GM19099 (cell line): ENCODE measurements around the gene S1PR4.

Experiments used
- POLR2A ChIP-seq: IDR thresholded peaks from 3 replicates; pipeline ENCODE4 v1.6.1; 2011; ENCODE audit warnings: low read depth; ENCODE audit not compliant: insufficient read length; ENCODE audit errors: extremely low read depth

S1PR4 gene

GRCh38 chr19:3222709-3223108 lies 44.1 kb downstream of the S1PR4 start:
- TF ChIP-seq POLR2A: no peak

DNA sequence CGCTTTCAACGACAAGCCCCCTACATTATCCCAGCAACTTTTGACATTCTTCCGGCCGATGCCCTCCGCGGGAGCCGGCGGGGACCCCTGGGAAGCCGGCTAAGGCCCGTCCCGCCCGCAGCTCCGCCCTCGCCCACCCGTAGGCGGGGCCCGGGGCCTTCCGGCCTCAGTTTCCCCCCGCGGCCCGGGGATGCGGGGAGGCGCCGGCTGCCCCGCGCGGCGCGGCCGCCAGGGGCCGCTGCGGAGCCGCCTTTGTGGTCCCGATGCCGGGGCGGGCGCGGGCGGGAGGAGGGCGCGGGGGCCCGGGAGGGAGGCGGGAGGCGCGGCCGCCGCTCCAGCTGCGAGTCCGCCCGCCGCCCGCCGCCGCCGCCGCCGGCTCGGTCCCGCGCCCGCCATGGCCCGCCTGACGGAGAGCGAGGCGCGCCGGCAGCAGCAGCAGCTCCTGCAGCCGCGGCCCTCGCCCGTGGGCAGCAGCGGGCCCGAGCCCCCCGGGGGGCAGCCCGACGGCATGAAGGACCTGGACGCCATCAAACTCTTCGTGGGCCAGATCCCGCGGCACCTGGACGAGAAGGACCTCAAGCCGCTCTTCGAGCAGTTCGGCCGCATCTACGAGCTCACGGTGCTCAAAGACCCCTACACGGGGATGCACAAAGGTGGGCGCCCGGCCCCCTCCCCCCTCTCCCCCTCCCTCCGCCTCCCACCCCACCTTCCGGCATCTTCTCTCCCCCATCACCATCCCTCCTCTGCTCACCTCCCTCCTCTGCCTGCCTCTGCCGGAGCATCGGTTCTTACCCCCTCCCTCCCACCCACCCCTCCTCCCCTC lies 46.0 kb downstream of the S1PR4 start, which contains the start of gene CELF5:
TSS of gene CELF5 (plus strand) at position 316 of the 823 bp plus-strand sequence. CDS start at position 395, 79 bp downstream.
- TF ChIP-seq POLR2A: no peak

- TF ChIP-seq POLR2A: no peak
These were observed 46.6 kb downstream of the S1PR4 start for GRCh38 chr19:3225169-3225485.

- no peak for TF ChIP-seq POLR2A
These were observed 47.1 kb downstream of the S1PR4 start for GRCh38 chr19:3225677-3226093.

DNA sequence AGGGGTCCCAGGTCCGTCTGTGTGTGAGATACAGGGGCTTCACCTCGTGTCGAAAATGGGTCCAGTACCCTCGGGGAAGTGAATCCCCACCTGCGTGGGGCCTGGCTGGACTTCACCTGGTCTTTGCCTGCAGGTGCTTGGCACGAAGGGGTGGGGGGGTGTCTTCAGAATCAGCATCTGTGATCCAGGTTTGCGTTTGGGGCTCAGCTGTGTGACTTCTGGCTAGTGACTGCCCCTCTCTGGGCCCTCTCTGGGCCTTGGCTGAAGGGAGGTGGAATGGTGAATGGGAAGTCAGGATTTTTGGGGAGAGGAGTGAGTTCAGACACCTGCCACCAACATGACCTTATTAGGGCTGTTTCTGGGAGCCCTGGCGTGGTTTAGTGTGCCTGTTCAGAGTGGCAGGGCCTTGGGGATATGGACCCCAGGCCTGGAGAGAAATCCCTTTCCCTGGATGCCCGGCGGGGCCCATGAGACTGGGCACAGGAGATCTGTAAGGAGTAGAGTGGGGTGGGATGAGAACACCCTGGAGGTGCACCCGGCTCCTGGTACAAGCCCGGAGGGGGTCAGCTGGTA lies 48.6 kb downstream of the S1PR4 start:
- TF ChIP-seq POLR2A: no peak

DNA sequence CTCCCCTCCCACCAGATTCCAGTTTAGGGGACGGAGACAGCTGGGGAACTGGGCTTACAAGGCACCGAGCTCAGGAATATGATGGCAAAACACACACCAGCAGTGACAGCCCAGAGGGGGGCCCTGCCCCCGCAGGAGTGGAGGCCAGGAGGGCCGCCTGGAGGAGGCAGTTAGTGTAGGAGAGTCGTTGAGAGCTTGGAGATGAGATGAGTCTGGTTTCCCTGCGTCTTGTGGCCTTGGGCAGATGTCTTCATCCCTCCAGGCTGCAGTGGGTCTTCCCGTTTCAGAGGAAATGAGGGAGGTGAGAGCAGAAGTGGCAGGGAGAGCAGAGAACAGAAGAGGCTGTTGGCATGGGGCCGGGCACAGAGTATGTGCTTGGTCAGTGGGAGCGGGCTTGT lies 50.8 kb downstream of the S1PR4 start:
- no peak for TF ChIP-seq POLR2A
